Stimulated activated CD8-positive, alpha-beta memory T cell treated with anti-CD3 and anti-CD28 coated beads, Interleukin-7, amount 100 ng/mL, for 4 hours (primary cell): ENCODE data around the gene ZEB2.

Source experiments
- DNase-seq, 2 donors: peaks; one replicate each; pipeline ENCODE4 v3.0.0-alpha.2; 2020; ENCODE audit warnings: low read depth in 2 of 2

ZEB2 gene

DNA sequence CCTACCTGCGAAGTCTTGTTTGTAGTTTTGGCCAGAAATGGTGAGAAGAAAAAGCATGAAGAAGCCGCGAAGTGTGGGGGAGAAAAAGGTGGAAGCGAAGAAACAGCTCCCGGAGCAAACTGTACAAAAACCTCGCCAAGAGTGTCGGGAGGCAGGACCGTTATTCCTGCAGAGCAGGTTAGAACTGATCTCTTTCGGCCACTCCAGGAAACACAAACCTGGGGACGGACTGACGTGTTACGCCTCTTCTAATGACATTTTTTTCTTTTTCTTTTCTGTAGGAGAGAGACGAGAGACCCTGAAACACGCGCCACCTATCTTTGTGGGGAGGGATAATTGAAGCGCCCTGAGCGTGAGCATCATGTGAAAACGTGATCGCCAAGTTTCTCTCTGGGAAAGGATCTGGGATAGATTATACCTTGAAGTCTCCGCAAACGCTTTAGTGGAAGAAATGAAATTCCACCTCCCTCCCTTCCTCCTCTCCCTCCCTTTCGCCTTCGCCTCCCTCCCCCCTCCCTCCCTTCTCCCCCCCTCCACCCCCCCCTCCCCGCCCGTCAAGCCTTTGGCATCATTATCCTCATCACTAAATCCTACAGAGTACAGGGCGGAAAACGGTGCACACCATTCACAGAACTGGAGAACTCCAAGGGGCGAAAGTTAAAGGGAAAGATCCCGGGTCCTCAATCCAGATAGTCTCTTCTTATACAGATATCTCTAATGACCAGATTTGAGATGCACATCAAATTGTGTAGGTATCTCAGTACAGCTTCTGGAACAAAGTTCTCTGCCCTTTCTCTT is at the start of gene ZEB2:
ZEB2 (minus strand) TSS at position 186 of the 798 bp plus-strand sequence. CDS start 2,769 bp downstream, outside the sequence.
- DNase-seq = peak in 1 of 2 donors; percentile 30

DNA sequence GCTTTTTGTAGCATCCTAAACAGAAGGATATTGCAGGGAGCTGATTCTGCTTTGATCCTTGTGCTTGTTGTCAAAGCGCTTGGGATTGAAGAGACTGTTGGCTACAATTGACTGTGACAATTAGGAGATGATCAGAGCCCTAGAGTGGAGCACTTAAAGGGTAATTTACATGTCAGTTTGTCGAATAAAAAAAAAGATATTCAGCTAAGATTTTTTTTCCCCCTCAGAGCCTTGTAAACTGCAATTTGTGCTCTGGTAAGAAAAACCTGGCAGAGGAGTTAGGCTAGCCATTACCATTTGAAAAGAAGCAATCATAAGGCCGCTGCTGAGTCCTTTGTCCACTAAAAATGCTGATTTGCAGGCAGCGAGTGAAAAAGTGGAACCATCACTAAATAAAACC is 47.8 kb upstream of the ZEB2 start:
- DNase-seq = no peak

DNA sequence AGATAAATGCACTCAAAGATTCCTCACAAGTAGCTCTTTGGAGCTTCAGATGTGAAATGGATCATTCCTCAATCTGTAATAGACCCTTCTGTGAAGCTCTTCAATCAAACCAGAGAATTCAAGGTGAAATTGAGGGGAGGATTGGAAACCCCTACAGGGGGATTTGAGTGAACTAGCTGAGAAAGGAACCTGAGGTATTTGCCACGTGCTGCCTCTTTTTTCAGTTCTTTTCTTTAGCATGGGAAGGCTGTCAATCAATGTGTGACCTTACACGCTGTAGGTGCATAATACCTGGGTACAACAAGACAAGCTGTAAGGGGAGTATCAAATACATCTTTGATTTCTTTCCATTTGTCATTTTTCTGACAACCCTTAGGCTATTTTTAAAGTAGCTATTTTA is 46.5 kb upstream of the ZEB2 start:
- no peak for DNase-seq

DNA sequence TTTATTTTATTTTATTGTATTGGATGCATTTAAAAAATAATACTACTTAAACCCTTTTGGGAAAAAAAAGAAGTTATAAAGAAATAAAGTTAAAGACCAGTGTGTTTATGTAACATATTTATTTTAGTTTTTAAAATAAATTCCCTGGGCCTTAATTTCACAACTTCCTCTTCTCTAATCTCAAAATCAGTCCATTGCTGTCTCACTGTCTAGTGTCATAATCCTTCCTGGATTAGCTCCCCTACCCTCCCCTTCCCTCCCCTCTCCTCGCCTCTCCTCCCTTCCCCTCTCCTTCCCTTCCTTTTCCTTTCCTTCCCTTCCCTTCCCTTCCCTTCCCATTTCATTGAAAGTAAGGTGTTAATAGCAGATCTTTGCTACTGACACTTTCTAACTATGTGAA is 40.3 kb upstream of the ZEB2 start:
- DNase-seq = no peak

DNA sequence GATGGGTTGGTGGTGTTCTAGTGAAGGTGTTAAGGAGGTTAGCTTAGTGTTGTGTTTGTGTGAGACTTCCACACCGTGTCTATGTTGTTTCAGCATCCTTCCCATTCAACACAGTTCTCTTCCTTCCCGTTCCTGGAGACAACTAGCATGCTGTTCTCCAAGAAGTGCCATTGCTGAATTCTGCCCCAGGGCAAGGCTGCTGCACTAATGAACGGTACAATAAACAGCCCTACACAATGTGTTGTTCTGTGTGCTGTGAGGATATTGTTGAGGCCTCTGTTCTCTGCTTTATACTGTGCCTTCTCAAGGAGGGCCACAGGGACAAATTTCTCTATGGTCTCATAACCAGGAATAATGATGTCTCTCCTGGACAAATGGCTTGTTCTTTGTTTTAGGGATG is 39.8 kb upstream of the ZEB2 start:
- no peak for DNase-seq

DNA sequence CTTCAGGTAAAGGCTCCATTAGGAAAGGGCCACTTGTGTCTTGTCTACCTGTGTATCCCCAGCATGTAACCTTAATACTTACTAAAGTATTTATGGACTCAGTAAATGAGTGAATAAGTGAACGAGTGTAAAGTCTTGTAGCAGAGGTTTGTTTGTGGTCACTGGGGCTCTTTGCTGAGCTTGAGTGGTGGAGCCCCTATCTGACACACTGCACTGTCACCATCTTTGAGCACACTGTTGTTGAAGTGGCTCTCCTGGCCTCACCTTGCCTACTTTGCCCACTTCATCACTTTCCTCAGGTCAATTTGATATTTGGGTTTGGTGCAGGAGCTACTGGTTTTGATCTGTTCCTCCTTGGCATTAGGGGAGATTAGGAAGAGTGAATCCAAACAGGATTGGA is 39.3 kb upstream of the ZEB2 start:
- no peak for DNase-seq

DNA sequence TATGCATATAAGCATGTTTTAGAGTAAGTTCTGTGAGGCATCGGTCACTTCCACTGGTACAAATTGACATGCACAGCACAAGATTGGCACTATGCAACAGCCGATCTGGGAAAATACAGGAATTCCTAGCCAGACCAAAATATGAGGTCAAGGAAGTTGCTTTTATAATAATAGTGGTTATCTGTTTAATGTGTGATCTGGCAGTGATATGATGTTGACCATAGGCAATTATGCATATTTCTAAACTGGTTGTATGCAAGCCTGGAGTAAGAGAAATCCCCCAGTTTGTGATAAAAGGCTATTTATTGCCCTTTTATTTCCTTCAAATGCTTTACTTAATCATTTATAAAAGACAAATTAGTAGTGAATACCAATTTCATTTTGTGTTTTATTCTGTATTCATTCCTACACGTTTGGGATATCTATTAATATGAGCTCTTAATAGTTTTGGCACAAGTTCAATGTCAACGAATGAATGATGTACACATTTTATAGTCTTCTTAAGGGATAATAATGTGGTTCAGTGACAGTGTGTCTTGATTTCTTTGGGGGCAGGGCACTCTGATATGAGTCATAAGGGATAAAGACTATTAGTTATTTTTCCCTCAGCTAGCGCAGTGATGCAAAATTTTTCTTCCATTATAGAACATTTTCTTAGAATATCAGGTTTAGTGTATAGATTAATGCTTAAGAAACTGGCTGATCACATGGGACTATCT is 34.7 kb upstream of the ZEB2 start:
- no peak for DNase-seq

DNA sequence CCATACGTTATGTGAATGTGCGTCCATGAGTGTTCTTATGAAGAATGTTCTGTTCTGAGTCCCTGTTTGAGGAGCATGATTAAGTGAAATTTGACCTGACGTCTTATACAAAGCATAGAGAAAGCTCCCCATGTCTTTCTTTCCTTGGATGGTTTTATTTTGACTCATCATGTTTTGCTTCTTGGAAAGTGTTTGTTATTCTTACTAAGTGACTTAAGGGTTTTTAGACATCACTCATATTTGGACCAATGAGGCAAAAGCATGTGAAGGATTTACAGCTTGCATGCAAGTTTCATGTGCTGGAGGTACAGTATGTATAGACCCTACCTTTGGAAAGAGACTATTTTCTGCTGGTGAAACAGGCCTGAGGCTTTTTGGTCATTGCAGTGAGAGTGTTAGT is 33.5 kb upstream of the ZEB2 start:
- no peak for DNase-seq

DNA sequence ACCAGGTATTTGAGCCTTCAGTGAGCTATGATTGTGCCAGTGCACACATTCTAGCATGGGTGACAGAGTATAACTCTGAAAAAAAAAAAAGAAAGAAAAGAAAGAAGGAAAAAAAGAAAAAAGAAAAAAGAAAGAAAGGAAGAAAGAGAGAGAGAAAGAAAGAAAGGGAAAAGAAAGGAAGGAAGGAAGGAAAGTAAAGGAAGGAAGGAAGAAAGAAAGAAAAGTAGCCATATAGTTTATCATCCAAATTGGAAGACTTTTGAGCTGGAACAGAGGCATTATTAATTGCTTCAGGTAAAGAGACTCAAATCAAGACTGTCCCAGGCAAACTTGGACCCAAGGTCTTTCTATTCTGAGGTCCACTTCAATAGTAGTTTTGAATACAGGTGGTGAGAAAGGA is 32.9 kb upstream of the ZEB2 start:
- DNase-seq = no peak

DNA sequence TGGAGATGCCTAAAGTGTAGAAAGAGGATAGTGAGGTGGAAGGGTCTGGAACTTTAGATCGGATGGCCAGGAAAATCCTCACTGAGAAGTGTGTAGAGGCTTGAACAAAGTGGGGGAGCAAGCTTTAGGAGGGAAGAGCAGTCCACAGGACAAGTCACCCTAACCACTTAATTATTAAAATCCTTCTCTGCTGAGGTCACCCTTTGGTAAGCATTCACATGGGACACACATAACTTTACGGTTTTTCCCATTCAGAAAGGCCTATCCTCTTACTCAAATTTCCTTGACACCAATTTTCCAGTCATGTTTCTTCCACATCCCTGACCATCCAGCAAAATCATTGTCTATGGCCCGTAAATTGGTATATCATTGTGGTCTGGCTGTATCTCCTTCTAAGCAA is 31.0 kb upstream of the ZEB2 start:
- DNase-seq = no peak

DNA sequence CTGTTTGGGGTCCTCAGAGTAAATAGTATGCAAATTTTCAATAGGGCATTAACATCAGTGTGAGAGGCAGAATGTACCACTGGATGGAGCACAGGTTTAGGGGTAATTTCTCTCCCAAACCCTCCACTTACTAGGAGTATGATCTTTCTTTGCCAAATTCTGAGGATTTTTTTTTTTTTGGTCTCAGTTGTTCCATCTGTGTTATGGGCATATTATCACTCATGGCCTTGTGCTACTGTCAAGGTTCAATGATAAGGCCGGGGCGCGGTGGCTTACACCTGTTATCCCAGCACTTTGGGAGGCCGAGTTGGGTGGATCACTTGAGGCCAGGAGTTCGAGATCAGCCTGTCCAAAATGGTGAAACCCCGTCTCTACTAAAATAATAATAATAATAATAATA is 30.2 kb upstream of the ZEB2 start:
- no peak for DNase-seq

DNA sequence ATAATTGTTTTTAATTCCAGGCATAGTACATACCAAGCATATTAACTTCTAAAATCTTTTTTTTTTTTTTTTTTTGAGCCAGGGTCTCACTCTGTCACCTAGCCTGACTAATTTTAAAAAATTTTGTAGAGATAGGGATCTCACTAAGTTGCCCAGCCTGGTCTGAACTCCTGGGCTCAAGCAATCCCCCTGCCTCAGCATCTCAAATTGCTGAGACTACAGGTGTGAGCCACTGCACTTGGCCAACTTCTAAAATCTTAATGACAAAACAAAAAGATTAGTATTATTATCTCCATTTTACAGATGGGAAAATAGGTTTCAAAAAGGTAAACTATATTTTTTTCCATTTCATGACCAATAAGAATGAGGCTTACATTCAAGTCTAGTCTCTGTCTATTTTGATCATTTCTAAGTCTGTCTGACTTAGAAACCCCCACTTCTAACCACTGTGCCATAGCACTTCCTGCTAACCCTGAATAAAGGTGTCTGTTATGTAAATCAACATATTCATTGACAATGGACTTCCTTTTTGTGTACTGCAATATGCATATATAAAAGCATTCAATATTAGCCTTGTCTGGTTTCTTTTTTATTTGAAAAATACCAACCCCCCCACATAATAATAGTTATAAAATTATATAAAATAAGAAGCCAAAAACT is 28.7 kb upstream of the ZEB2 start:
- DNase-seq = no peak

DNA sequence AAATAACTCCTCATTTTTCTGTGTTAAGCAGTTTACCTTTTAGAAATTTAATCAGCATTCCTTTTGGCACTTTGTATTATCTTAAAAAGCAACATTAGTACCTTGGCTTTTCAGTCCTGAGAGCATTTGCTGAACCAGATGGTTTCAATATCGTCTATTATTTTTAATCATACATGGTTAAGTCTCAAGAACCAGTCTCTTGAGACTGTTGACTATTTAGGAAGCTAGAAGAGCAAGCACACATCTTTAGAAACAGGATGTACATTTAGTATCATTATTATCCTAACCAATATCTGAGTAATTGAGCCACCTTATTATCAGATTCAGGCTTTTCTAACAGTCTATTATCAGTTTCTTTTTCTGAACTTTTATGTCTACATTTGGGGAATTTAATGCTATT is 28.2 kb upstream of the ZEB2 start:
- DNase-seq = no peak

DNA sequence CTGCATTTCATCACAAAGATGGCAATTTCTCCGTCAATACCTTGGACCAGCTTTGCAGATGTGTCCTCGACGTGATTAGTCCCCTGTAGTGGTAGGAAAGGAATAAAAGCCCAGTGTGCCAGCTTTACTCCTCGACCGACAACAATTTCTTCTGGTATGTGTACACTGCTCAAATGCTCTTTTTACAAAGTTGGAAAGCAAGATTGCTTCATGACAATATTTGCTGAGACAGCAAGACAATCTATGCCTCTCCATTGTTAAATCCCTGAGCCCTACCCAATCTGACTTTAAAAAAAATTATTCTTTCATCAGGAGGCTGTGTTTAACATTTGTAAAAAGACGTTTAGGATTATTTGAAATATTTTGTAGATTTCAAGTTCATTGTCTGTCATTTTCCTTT is 27.6 kb upstream of the ZEB2 start:
- DNase-seq = no peak

DNA sequence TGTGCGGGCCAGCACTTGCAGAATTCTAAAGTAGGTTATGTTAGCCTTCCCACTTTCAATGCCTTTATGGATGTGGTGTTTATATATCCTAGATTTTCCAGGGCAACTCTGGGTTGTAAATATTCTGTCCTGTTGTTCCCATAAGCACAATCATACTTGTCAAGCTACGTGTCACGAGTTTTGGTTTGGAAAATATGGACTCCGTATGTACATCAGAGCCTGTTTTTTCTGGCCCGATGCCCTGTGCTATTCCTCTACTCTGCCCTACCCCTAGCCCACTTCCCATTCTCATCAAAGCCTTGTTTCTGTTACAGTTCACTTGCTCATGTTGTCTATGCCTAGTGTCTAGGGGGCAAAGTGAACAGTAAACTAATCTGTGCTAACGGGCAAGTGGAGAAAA is 27.0 kb upstream of the ZEB2 start:
- no peak for DNase-seq

DNA sequence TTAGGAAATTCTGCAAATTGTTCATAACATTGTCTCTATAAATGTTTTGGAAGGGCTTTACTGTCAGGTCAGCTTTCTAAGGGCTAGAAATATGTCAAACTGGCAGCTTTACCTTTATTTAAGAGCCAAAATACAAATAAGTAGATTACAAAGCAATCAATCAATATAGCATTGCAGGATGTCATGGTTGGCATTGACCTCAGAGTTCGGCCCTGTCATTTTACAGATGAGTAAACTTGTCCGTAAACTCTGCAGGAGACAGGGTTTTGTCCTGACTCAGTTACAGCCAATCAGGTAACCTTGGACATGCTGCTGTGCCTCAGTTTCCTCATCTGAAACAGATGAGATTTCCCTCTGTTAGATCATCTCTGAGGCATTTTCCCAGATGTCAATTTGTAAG is 25.9 kb upstream of the ZEB2 start:
- no peak for DNase-seq

DNA sequence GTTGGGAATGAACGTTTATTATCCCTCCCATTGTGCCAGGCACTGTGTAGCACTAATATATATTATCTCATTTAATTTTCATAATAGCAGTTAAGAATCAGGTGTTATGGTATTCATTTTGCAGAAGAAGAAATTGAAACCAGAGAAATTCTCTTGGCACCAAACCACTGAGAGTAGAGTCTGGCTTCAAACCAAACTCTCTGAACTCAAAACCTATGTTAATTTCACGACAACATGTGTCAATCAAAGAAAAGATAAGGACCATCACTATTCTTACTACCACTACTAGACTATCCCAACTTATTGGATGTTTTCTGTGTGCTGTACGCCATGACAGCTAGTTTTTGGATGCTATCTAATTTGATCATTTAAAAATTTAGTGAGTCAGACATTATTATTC is 24.1 kb upstream of the ZEB2 start:
- DNase-seq = no peak

DNA sequence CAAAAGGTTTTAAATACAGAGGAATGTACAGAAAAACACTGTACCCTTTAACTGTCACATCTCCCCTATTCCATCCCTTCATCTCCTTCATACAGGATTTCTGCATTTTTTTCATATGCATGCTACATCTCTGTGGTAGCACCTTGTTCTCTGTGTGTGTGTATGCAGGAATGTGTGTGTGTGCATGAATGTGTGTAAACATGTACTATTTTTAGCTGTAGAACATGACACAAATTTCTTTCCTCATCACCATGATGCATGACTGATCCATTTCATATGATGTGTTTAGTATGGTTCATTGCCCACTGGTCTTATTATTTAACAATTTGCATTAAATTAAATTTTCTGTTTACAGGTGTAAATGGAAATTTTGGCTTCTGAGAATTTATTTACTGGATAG is 21.5 kb upstream of the ZEB2 start:
- DNase-seq = no peak

DNA sequence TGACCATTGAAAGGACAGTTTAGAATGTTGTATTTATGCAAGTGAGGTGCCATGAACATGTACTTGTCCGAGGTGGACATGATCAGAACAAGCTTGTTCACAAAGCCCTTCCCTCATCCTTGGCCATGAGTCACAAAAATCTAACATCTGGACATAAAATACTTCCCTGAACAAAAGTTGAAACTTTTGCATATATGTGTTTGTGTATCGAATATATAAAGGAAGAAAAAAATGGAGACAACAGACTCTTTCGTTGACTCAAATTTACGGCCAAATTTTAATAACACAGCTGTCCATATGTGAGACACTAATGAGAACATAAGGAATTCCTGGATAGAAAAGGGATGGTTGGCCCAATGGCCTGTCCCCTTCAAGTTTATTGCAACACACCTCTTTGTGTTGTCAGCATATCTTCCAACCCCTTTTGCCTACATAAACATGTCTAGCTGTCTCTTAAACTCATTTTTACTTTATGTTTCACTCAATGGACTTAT is 19.4 kb upstream of the ZEB2 start:
- DNase-seq = no peak

DNA sequence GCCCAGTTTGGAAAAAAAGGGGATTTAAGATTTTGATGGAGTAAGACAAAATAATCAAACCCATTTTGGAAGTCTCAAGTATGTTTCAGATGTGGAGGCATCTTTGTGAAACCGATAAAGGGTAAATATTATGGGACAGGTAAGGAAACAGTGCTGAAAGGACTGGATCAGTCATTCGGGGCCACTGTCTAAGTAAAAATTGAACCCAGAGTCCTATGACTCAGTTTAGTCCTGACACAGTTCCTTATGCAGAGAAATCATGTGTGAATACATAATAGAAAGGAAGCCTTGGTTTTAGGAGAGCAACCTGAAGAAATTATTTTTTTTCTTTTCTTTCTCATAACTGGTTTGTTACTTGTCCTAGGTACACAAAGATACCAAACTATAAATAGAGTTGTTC is 15.4 kb upstream of the ZEB2 start:
- DNase-seq = no peak

DNA sequence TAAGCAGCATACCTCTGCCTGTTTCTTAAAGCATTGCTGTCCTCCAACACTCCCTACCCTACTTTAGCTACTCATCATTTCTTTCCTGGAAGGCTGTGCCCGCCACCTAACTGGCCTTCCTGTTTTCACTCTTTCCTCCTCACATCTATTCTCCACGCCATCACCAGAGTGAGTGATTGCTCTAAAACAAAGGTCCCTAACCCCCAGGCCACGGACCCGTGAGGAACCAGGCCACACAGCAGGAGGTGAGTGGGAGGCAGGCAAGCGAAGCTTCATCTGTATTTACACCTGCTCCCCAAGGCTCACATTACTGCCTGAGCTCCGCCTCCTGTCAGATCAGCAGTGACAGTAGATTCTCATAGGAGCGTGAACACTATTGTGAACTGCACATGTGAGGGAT is 13.3 kb upstream of the ZEB2 start:
- no peak for DNase-seq

DNA sequence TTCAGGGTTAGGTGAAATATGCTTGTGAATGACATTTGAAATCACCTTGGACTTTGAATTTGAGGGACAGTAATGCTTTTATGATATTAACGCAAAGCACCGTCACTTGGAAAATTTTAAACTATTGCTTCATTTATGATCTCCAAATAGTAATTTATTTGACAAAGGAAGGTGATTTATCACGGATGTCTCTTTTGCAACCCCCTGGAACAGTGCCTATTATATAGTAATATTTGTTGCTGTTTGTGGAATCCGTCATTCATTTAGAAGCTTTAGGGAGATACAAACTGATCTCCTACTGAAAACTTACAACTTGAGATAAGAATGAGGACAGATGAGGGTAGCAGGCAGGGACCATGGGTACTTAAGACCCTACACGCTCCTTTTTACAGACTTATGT is 10.7 kb upstream of the ZEB2 start:
- no peak for DNase-seq

DNA sequence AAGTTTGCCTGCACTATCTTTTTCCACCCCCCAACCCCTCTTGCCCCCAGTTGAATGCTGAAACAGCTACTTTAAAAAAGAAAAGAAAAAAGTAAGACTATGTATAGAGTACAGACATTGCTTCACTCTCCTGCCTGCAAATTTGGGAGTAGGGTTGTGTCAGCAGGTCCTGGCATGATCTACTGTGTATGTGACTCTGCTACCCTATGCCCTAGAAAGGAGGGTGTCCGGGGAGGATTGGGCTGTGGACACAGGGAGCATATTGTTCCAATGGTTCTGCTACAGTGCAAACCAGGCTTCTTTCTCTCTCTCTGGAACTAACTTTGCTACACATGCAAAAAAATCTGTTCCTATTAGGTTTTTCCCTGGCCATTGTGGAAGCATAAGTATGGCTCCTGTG is 9.9 kb upstream of the ZEB2 start:
- no peak for DNase-seq
